Measurements from ENCODE around the gene YAP1.

DNA sequence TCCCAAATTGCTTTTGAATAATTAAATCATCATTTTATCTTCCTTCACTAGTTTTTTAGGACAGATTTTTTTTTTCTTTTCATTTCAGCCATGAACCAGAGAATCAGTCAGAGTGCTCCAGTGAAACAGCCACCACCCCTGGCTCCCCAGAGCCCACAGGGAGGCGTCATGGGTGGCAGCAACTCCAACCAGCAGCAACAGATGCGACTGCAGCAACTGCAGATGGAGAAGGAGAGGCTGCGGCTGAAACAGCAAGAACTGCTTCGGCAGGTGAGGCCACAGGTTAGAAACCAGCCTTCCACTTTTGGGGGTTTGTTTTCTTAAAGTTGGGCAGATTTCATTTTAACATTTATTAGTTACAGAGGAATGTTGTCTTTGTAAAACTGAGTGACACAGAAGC is 95.6 kb downstream of the YAP1 start:
- TF ChIP-seq, protein P1, sequence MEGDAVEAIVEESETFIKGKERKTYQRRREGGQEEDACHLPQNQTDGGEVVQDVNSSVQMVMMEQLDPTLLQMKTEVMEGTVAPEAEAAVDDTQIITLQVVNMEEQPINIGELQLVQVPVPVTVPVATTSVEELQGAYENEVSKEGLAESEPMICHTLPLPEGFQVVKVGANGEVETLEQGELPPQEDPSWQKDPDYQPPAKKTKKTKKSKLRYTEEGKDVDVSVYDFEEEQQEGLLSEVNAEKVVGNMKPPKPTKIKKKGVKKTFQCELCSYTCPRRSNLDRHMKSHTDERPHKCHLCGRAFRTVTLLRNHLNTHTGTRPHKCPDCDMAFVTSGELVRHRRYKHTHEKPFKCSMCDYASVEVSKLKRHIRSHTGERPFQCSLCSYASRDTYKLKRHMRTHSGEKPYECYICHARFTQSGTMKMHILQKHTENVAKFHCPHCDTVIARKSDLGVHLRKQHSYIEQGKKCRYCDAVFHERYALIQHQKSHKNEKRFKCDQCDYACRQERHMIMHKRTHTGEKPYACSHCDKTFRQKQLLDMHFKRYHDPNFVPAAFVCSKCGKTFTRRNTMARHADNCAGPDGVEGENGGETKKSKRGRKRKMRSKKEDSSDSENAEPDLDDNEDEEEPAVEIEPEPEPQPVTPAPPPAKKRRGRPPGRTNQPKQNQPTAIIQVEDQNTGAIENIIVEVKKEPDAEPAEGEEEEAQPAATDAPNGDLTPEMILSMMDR (IDR thresholded peaks at IDR 0.05): no peak
- no peak for TF ChIP-seq POLR2A (IDR thresholded peaks at IDR 0.05)
